NCI-H1092 treated with DMSO at 0.1 percent for 48 hours (cell line): ENCODE results near the gene ZNF182.
"Not testable (repeated sequence)": the region's sequence is repeated elsewhere in the genome, so short reads cannot be mapped to it uniquely, and the experiment has no call there.

Experiments
- DNase-seq: peaks from one replicate; lab custom pipeline; 2025; lab: John Stamatoyannopoulos, UW

ZNF182 gene

GRCh38 chrX:48001260-48001659 lies 2.5 kb downstream of the ZNF182 start:
- no peak for DNase-seq

DNA sequence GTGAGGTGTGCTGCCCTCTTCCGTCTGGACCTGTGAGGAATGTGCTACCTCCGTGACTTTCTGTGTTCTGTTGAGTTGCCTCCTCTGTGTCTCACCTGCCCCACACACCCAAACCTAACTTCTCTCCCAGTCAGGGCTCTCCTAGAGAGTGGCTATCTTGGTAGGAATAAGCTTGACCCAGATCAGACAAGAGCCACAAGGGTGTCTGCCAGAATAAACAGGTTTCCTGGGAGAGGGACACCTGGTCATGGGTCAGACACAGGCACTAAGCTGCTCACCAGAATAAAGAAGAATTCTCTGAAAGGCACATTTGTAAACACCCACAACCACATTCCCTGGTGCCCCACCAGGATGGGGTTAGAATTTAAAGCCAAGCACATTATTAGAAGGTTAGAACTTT lies 11.1 kb downstream of the ZNF182 start:
- no peak for DNase-seq

DNA sequence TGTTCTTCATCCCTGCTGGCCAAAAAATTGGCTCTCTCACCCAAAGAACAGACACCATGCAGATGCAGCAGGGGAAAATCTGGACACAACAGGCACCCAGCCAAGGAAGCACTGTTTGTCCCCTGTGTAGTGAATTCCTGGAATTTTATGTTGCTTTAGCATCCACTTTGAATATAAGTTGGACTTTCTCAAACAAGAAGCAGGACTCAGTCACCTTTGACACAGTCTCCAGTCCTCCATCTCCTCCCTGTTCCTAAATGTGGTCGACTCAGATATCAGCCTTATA lies 11.8 kb downstream of the ZNF182 start:
- no peak for DNase-seq

DNA sequence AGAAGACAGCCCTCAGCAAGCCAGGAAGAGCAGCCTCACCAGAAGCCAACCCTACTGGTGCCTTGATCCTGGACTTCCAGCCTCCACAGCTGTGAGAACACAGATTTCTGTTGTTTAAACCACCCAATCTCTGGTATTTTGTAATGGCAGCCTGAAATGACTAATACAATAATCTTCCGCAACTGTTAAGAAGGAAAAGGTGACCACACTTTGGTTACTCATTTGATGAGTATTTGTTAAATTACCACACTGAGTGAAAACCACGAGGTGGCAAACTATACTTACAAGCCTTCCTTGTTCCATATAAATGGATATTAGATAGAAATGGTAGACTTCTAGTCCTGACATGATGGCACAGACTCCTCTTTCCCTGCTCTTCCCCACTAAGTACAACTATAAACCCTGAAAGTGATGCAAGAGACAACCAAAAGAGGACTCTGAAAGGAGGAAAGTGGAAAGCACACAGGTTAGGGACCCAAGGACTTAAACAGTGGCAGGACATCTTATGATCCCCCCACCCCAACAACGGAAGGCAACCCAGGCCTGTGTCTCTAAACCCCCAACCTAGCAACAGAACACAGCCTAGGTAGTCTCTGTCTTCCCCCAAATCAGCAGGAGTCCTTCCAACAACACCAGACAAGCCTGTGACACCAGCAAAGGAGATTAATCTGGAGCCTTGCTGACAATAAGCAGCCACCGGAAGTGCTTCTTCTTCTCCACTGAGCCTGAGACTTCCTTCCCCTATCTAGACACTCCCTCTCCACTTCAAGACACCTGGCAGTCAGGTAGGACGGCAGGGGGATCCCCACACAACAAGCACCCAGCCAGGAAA lies 12.3 kb downstream of the ZNF182 start:
- DNase-seq = no peak

DNA sequence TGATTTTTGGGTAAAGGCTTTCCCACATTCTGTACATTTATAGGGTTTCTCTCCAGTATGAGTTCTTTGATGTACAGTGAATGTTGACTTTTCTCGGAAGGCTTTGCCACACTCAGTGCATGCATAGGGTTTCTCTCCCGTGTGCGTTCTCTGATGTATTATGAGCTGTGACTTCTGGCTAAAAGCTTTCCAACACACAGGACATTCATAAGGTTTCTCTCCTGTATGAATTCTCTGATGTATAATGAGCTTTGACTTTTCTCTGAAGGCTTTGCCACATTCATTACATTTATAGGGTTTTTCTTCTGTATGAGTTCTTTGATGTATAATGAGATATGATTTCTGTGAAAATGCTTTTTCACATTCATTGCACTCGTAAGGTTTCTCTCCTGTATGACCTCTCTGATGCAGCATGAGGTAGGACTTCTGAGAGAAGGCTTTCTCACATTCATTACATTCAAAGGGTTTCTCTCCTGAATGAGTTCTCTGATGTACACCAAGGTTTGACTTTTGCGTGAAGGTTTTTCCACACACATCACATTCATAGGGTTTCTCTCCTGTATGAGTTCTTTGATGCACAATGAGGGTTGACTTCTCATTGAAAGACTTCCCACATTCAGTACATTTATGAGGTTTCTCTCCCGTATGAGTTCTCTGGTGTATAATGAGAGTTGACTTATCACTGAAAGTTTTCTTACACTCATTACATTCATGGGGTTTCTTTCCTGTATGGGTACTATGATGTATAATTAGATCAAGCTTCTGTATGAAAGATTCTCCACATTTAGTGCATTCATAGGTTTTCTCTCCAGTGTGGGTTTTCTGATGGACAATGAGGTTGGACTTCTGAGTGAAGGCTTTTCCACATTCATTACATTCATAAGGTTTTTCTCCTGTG lies 27.3 kb downstream of the ZNF182 start:
- DNase-seq = no peak

GRCh38 chrX:47973235-47973634 lies 30.6 kb downstream of the ZNF182 start:
- no peak for DNase-seq

DNA sequence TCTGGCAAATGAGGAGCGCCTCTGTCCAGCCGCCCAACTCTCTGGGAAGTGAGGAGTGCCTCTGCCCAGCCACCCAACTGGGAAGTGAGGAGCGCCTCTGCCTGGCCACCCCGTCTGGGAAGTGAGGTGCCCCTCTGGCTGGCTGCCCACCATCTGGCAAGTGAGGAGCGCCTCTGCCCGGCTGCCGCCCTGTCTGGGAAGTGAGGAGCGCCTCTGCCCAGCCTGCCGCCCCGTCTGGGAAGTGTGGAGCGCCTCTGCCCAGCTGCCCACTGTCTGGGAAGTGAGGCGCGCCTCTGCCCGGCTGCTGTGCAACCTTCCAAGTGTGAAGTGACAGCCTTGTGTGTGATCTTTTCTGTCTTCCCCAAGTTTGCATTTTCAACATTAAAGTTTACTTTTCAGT lies 38.3 kb downstream of the ZNF182 start:
- DNase-seq = not testable (repeated sequence)

- DNase-seq = not testable (repeated sequence)
These were observed 42.0 kb downstream of the ZNF182 start for GRCh38 chrX:47961830-47962229.

DNA sequence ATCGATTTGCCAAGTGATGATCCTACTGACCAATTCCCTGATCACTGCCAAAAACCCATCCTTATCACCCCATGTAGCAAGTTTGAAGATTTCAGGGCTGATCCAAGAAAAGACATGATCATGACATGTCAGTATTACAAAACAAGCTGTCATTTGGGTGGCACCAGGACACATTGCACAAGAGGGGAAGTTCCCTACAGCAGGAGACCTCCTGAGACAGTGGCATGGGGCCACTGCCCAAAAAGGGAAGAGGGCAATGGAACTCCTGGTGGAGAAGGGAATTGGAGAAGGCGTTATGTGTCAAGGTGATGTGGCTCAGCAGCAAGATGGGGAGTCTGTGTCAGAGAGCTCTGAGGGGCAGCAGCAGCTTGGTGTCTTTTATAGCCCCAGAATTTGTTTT lies 43.4 kb downstream of the ZNF182 start:
- no peak for DNase-seq

- DNase-seq = peak; percentile 4
These were observed 44.9 kb downstream of the ZNF182 start for GRCh38 chrX:47958761-47959342.

DNA sequence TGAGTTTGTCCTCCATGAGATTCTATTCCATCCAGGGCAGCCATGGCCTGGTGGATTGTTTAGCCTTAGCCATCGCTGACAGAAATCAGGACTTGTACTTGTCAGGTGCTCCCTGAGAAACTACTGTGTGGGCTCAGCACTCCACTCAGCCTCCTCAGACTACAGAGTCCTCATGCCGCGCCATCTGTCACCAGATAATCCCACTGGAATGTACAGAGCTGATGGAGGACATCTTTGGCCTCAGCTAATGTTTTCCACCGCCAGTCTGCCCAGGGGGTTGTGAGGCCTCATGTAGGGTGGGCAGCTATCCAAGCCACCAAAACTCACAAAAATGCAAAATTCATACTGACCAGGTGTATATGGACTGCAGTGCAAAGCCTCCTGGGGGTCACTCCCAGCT lies 45.6 kb downstream of the ZNF182 start:
- DNase-seq = not testable (repeated sequence)

DNA sequence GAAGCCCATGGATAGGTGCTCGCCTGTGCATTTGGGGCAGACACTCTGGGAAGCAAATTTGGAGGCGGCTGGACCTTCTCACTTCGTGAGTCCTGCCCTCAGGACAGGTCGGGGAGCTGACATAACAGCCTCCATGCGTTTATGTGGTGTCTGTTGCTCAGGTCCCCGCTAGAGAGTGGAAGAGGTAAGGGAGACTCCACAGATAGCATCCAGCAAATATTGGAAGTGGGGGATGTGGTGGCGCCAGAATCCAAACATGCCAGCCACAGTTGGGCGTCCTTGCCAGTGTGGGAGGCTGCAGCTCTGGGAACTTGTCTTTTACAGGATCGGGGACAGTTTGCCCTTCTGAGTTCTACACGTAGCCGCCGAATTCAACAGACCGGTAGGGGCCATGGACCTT lies 47.8 kb downstream of the ZNF182 start:
- no peak for DNase-seq

DNA sequence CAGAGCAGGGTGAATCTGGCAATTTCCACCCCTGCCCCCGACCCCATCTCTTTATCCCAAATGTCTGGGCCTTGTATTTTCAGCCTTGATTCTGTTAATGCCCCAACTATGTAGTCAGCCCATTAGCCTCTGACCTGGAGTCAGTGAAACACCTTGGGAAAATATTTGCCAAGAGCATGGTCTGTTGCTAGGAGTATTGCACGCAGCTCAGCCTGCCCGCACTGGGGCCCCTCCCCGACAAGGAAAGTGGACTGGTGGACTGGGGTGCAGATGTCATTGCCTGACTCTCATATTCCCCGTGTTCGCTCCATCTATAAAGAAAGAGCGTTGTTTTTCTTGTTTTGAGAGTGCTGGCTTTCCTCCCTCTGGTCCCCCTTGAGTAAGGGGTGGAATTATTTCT lies 48.5 kb downstream of the ZNF182 start:
- not testable (repeated sequence) for DNase-seq

DNA sequence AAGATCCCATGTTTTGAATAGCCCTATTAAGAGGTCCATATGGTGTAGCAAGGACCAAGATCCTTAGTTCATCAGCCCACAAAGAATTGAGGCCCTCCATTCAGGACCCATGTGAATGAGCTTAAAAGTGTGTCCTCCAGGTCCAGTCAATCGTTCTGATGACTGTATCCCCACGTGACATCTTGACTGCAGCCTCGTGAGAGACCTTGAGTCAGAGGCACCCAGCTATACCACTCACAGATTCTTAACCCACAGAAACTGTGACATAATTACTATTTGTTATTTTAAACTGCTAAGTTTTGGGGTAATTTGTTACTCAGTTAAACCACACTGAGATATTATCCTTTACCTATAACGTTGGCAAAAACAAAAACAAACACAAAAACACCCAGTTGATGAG lies 62.4 kb downstream of the ZNF182 start:
- DNase-seq = no peak

GRCh38 chrX:47940448-47940847 lies 63.3 kb downstream of the ZNF182 start:
- no peak for DNase-seq

DNA sequence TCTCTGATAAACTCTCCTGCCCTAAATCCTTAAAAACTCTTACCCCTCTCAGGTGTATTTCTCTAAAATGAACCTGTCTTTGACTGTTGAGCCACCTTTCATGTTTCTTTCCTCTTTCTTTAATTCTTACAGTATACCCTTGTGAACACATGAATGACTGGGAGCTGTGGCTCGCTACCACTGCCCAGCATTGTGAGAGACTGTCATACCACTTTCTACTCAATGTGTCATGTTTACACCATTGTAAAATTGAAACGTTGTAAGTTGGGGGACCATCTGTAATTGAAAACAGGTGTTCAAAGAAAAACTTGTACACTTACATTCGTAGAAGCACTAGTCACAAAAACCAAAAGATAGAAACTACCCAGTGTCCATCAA lies 66.9 kb downstream of the ZNF182 start:
- DNase-seq = no peak

DNA sequence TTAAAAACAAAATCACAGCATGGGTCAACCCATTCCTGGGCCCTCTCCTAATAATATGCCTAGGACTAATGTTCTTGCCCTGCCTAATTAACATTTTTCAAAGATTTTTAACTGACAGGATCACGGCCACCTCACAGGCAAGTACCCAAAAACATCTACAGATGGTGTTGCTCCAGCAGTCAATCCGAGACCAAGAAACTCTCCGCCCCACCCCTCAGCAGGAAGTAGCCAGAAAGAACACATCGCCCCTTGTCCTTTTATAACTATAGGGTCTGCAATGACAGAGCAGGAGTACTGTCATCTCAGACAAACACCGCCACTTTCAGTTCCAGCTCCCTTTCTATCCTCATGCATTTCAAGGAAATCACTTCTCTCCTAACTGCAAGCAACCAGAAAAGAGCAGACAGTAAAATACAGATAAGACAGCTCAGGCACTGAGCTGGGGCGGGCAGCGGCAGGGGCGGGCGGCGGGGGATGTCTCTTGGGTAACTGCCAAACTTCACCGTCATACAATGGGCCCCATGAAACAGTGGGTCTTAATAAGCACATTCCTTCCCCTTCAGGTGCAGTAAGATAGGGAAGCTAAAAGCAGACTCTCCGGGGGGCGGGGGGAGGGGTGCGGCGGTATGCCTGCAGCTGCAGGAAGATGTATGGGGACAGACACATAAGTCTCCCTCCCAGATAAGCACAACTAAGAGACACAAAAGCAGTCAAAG lies 67.4 kb downstream of the ZNF182 start:
- no peak for DNase-seq

GRCh38 chrX:47933946-47934345 lies 69.8 kb downstream of the ZNF182 start:
- DNase-seq = no peak

- DNase-seq = not testable (repeated sequence)
These were observed 71.8 kb downstream of the ZNF182 start for GRCh38 chrX:47931970-47932369.

DNA sequence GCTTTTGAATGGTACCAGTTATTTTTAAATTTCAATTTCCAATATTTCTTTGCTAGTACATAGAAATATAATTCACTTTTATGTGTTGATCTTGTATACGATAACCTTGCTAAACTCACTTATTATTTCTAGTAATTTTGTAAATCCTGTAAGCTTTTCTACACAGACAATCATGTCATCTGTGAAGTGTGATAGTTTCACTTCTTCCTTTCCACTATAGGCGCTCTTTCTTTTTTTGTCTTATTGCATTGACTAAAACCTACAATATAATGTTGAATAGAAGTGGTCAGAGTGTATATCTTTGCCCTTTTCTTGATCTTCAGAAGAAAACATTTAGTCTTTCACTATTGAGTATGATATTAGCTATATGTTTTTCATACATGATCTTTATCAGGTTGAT lies 76.6 kb downstream of the ZNF182 start:
- DNase-seq = no peak
